GM19193 (cell line): ENCODE results near the gene CAMSAP1.

Source experiments
- POLR2A ChIP-seq: IDR thresholded peaks from 4 replicates; pipeline ENCODE4 v1.6.1; 2011; ENCODE audit not compliant: insufficient read depth, insufficient read length; ENCODE audit errors: extremely low read depth

Gene CAMSAP1

DNA sequence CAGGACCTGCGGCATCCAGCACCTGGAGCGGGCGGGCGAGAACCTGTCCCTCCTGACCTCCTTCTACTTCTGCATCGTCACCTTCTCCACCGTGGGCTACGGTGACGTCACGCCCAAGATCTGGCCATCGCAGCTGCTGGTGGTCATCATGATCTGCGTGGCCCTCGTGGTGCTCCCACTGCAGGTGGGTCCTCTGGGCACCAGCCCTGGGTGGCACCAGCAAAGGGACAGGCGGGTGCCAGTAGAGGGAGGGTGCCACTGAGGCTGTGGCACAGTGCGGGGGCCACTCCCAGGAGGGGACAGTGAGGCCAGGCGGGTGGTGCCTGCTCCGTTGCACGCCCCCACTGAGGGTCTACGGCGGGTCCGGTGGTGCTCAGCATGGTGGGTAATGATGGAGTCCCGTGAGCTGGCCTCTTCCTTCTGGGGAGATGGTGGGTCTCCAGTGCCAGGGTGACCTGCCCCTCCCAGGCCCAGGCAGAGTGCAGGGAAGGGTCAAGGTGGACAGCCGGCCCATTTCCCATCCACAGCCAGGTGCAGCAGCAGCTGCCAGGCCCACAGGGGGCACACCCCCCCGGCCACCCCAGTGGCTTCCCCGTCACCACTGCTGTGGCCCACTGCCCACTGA, 147.6 kb downstream of the CAMSAP1 start:
- TF ChIP-seq POLR2A, result no peak

DNA sequence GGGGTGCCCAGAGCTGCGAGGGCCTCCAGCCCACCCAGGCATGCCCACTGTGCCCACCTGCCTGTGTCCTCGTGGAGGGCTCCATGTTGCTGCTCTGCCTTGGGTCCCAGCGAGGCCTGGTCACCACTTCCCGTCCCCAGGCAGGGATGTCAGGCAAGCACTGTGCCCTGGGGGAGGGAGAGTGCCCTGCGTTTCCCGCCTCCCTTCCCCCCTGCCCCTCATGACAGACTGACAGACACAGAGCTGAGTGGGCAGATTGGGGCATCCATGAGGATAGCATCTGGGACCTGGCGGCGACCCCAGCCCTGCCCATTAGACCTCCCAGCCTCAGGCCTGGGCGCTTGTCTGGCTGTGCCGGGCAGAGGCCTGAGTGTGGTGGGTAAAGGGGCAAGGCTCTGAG, 148.5 kb downstream of the CAMSAP1 start:
- TF ChIP-seq POLR2A, result no peak
